IPS-18a (cell line): ENCODE measurements around the gene MYT1.

Experiments used
- H3K27ac ChIP-seq: one replicate; pipeline ENCODE4 v1.5.1; 2013; ENCODE audit warnings: low read length
- H3K27me3 ChIP-seq: one replicate; pipeline ENCODE4 v1.6.1; 2013; ENCODE audit warnings: mild to moderate bottlenecking, low read length; ENCODE audit not compliant: control insufficient read depth, insufficient read depth
- H3K36me3 ChIP-seq: one replicate; pipeline ENCODE4 v1.6.1; 2013; ENCODE audit warnings: low read depth, low read length; ENCODE audit not compliant: control insufficient read depth
- H3K4me1 ChIP-seq: one replicate; pipeline ENCODE4 v1.6.1; 2013; ENCODE audit warnings: low read depth, low read length; ENCODE audit not compliant: control insufficient read depth
- H3K4me3 ChIP-seq: one replicate; pipeline ENCODE4 v1.5.1; 2013; ENCODE audit warnings: low read length
- H3K9ac ChIP-seq: one replicate; pipeline ENCODE4 v1.6.1; 2013; ENCODE audit warnings: mild to moderate bottlenecking, low read length, moderate library complexity
- H3K9me3 ChIP-seq: one replicate; pipeline ENCODE4 v1.6.1; 2013; ENCODE audit warnings: low read depth, low read length; ENCODE audit not compliant: control insufficient read depth

Gene MYT1

GRCh38 chr20:64266988-64267387 lies 102.7 kb downstream of the MYT1 start:
- Histone ChIP-seq H3K27ac (no peak overlapping the region), H3K36me3 (peaks cover 3% of the 10 kb centered on the region), H3K27me3 (no peaks in the 10 kb centered on the region), H3K9me3 (no peaks in the 10 kb centered on the region), H3K4me3 (no peak overlapping the region), H3K9ac (no peak overlapping the region), H3K4me1 (peaks cover 6% of the 10 kb centered on the region)

GRCh38 chr20:64268174-64268573 lies 103.9 kb downstream of the MYT1 start:
- Histone ChIP-seq H3K9me3 (no peaks in the 10 kb centered on the region), H3K36me3 (peaks cover 7% of the 10 kb centered on the region), H3K27ac (no peak overlapping the region), H3K4me1 (peaks cover 6% of the 10 kb centered on the region), H3K4me3 (no peak overlapping the region), H3K27me3 (no peaks in the 10 kb centered on the region), H3K9ac (no peak overlapping the region)

GRCh38 chr20:64269604-64270411 lies 105.6 kb downstream of the MYT1 start:
- no peak overlapping the region for H3K4me3 ChIP-seq
- peaks cover 6% of the 10 kb centered on the region for H3K4me1 ChIP-seq
- no peak overlapping the region for H3K9ac ChIP-seq
- peaks cover 12% of the 10 kb centered on the region for H3K36me3 ChIP-seq
- no peak overlapping the region for H3K27ac ChIP-seq
- H3K27me3 ChIP-seq, result no peaks in the 10 kb centered on the region
- H3K9me3 ChIP-seq, result no peaks in the 10 kb centered on the region

- Histone ChIP-seq H3K27me3 (no peaks in the 10 kb centered on the region), H3K9me3 (no peaks in the 10 kb centered on the region), H3K36me3 (peaks cover 12% of the 10 kb centered on the region), H3K9ac (no peak overlapping the region), H3K4me3 (no peak overlapping the region), H3K27ac (no peak overlapping the region), H3K4me1 (peaks cover 6% of the 10 kb centered on the region)
Observed at GRCh38 chr20:64271636-64272035, 107.4 kb downstream of the MYT1 start.

GRCh38 chr20:64273109-64273508 lies 108.9 kb downstream of the MYT1 start:
- peaks cover 12% of the 10 kb centered on the region for H3K36me3 ChIP-seq
- peaks cover 3% of the 10 kb centered on the region for H3K4me1 ChIP-seq
- no peak overlapping the region for H3K4me3 ChIP-seq
- H3K27ac ChIP-seq, result no peak overlapping the region
- no peaks in the 10 kb centered on the region for H3K27me3 ChIP-seq
- no peaks in the 10 kb centered on the region for H3K9me3 ChIP-seq
- no peak overlapping the region for H3K9ac ChIP-seq

- Histone ChIP-seq H3K4me3 (no peak overlapping the region), H3K36me3 (peaks cover 12% of the 10 kb centered on the region), H3K9me3 (no peaks in the 10 kb centered on the region), H3K4me1 (no peaks in the 10 kb centered on the region), H3K9ac (no peak overlapping the region), H3K27ac (no peak overlapping the region), H3K27me3 (no peaks in the 10 kb centered on the region)
Observed at GRCh38 chr20:64276817-64277216, 112.6 kb downstream of the MYT1 start.

- Histone ChIP-seq H3K36me3 (peaks cover 11% of the 10 kb centered on the region), H3K4me3 (no peak overlapping the region), H3K27ac (no peak overlapping the region), H3K9ac (no peak overlapping the region), H3K27me3 (no peaks in the 10 kb centered on the region), H3K4me1 (no peaks in the 10 kb centered on the region), H3K9me3 (peaks cover 4% of the 10 kb centered on the region)
Observed at GRCh38 chr20:64277571-64278316, 113.5 kb downstream of the MYT1 start.

- peaks cover 4% of the 10 kb centered on the region for H3K9me3 ChIP-seq
- H3K27ac ChIP-seq, result no peak overlapping the region
- H3K36me3 ChIP-seq, result peaks cover 8% of the 10 kb centered on the region
- no peak overlapping the region for H3K4me3 ChIP-seq
- no peaks in the 10 kb centered on the region for H3K4me1 ChIP-seq
- no peaks in the 10 kb centered on the region for H3K27me3 ChIP-seq
- H3K9ac ChIP-seq, result no peak overlapping the region
Observed at GRCh38 chr20:64278317-64278681, 114.0 kb downstream of the MYT1 start.

- peaks cover 20% of the 10 kb centered on the region for H3K9me3 ChIP-seq
- H3K27ac ChIP-seq, result no peak overlapping the region
- H3K27me3 ChIP-seq, result no peaks in the 10 kb centered on the region
- no peaks in the 10 kb centered on the region for H3K36me3 ChIP-seq
- H3K4me1 ChIP-seq, result no peaks in the 10 kb centered on the region
- no peak overlapping the region for H3K4me3 ChIP-seq
- no peak overlapping the region for H3K9ac ChIP-seq
Observed at GRCh38 chr20:64279826-64280459, 115.7 kb downstream of the MYT1 start.

- H3K27ac ChIP-seq, result no peak overlapping the region
- H3K4me1 ChIP-seq, result no peaks in the 10 kb centered on the region
- peaks cover 23% of the 10 kb centered on the region for H3K9me3 ChIP-seq
- H3K27me3 ChIP-seq, result no peaks in the 10 kb centered on the region
- no peak overlapping the region for H3K4me3 ChIP-seq
- no peaks in the 10 kb centered on the region for H3K36me3 ChIP-seq
- no peak overlapping the region for H3K9ac ChIP-seq
Observed at GRCh38 chr20:64280460-64280843, 116.2 kb downstream of the MYT1 start.

GRCh38 chr20:64283646-64284045 lies 119.4 kb downstream of the MYT1 start:
- Histone ChIP-seq H3K9me3 (peaks cover 23% of the 10 kb centered on the region), H3K4me3 (no peak overlapping the region), H3K36me3 (no peaks in the 10 kb centered on the region), H3K27me3 (no peaks in the 10 kb centered on the region), H3K4me1 (no peaks in the 10 kb centered on the region), H3K27ac (no peak overlapping the region), H3K9ac (no peak overlapping the region)
